Amniotic epithelial cell (primary cell): ENCODE measurements around the gene ZNF35.
A peak's percentile ranks its signal among the peaks of the same experiment; 100 is the strongest.

ENCODE experiments used
- DNase-seq: peaks from one replicate; pipeline ENCODE4 v3.0.0-alpha.2; 2010; ENCODE audit warnings: low read depth

ZNF35 gene

DNA sequence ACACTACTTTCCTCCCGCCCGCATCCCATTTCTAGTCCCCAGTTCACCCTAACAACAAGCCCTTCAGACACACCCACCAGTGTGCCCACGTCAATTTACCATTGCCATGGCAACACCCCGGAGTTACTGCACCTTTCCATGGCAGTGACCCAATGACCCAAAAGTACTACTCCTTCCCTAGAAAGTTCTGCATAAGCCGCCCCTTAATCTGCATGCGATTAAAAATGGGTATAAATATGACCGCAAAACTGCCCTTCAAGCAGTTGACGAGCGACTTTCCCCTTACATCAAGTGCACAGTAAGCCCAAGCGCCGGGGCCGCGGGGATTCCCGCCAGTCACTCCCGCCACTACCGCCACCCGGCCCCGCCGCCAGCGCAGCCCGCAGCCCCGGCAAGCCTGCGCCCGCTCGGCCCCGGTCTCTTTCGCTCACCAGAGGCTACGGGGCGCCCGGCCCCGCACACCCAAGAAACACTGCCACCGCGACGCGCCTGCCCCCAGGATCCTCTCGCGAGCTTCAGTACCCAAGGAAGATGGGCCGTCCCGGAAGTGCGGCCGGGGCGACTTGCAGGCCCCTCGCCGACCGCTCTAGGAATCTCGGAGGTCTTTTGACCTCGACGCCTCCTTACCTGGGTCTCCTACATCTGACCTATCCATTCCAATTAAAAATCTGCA lies 36.7 kb downstream of the ZNF35 start:
- DNase-seq: peak; percentile 89

GRCh38 chr3:44687898-44688297 lies 39.4 kb downstream of the ZNF35 start:
- no peak for DNase-seq
